Ovary (tissue), 9 donors: Measurements from ENCODE around the gene VHLL. TPM values are rescaled to one million over a fixed set of nuclear protein-coding genes. Genes with fewer than 3 reads are reported as not detected.

Experiments used
- DNase-seq, 5 donors: peaks; one replicate each; pipeline ENCODE4 v3.0.0-alpha.2; 2019 to 2020
- H3K27ac ChIP-seq, 2 donors: fragments of 200-600 bp; one replicate each; pipeline versions ENCODE4 v1.5.1 to v1.8.0; 2019 to 2022
- H3K27me3 ChIP-seq: fragments of 200-600 bp; one replicate; pipeline ENCODE4 v1.8.0; 2022
- H3K36me3 ChIP-seq: fragments of 200-600 bp; sonication (generic); one replicate; pipeline ENCODE4 v1.5.1; 2019
- H3K4me1 ChIP-seq: one replicate; pipeline ENCODE4 v1.8.1; 2013; ENCODE audit warnings: mild to moderate bottlenecking, moderate library complexity; ENCODE audit not compliant: insufficient read depth
- H3K4me3 ChIP-seq: fragments of 200-600 bp; sonication (generic); one replicate; pipeline ENCODE4 v1.5.1; 2017
- H3K9me3 ChIP-seq, 2 donors: fragments of 200-600 bp in 1 of 2; sonication (generic) in 1 of 2; one replicate each; pipeline versions ENCODE4 v1.5.1 to v1.8.1; 2013 to 2019; ENCODE audit warnings: mild to moderate bottlenecking in 1 of 2, moderate library complexity in 1 of 2
- CTCF ChIP-seq, 3 donors: fragments of 450-650 bp in 2 of 3; fragments of 200-600 bp in 1 of 3; IDR thresholded peaks; one replicate each; pipeline versions ENCODE4 v1.5.1 to v1.8.0; 2016 to 2022; ENCODE audit warnings: antibody characterized with exemption in 3 of 3, mild to moderate bottlenecking in 1 of 3
- EP300 ChIP-seq: sonication (generic); formaldehyde crosslinking; IDR thresholded peaks from one replicate; pipeline ENCODE4 v1.6.1; 2017; ENCODE audit warnings: antibody characterized with exemption
- POLR2A ChIP-seq: fragments of 450-650 bp; IDR thresholded peaks from one replicate; pipeline ENCODE4 v1.6.1; 2017; ENCODE audit warnings: antibody characterized with exemption, mild to moderate bottlenecking, moderate library complexity
- WGBS, 3 donors: extraction: QIAGEN DNeasy Blood & Tissue Kit in 1 of 3; methylation state at CpG; one replicate each; pipeline versions ENCODE4 v1.1.5 to v1.1.7; 2013 to 2017; 5-methylcytosine and 5-hydroxymethylcytosine counted together
- intact Hi-C, 4 donors: fragments of 100-400 bp; cut with DNase I; formaldehyde crosslinking; loops; one replicate each; pipeline versions ENCODE4 v1.11.0 to v1.15.1; 2022 to 2023
- polyA plus RNA-seq, 2 donors: library from polyadenylated mRNA; stranded (reverse); fragments of 200-250 nt in 1 of 2; fragments of 350-450 nt in 1 of 2; fragmentation: Illumina TruSeq in 1 of 2; extraction: RNeasy Lipid Tissue Mini Kit (QIAGEN cat#74804) in 1 of 2; gene quantifications; one replicate each; pipeline ENCODE4 v1.2.3, GENCODE V29; 2013 to 2014
- total RNA-seq, 7 donors: library from RNA; depleted of rRNA in 2 of 7; stranded (reverse); fragments of >200 nt in 2 of 7; fragmentation: NEBNext Ultra II Directional in 3 of 7; extraction: Animal tissue kit (Norgen Biotek cat#: 25700) in 3 of 7; gene quantifications; one replicate each; pipeline versions ENCODE4 v1.1.0 to v1.2.4, GENCODE V29; 2016 to 2023
- donor health status: DM: no; HTN: no; CAD: no; lungs with moderate emphysema.
- donor health status: DM: no; HTN: no; CAD: no.
- donor health status: Bipolar disorder and iron deficiency.
- donor health status: DM: yes; HTN: yes; CAD: no.
- donor health status: DM: no; HTN: no; CAD: no.
- donor health status: DM: yes; HTN: yes; CAD: no.

Gene VHLL
- total and polyA plus RNA-seq, 9 donors = 0.33 to 0.56 (median 0.40) TPM; not detected in 5

GRCh38 chr1:156310962-156311361, 11.9 kb upstream of the VHLL start:
- Histone ChIP-seq H3K4me1 (no peaks in the 10 kb centered on the region), H3K4me3 (no peak overlapping the region), H3K36me3 (no peaks in the 10 kb centered on the region), H3K27me3 (no peaks in the 10 kb centered on the region), H3K27ac (no peak overlapping the region), H3K9me3 (no peaks in the 10 kb centered on the region)
- 83 to 89% (median 84%) methylated on average over 6 of the region's 6 CpGs for WGBS, 3 donors
- intact Hi-C loops = no loop called here
- DNase-seq = no peak
- TF ChIP-seq CTCF (IDR thresholded peaks at IDR 0.05) = no peak
- TF ChIP-seq EP300 = no peak
- no peak for TF ChIP-seq POLR2A

- TF ChIP-seq EP300 = no peak
- TF ChIP-seq POLR2A = no peak
- TF ChIP-seq CTCF (IDR thresholded peaks at IDR 0.05) = no peak
These were observed 9.0 kb upstream of the VHLL start for GRCh38 chr1:156308078-156308477.

GRCh38 chr1:156305215-156305614, 6.1 kb upstream of the VHLL start:
- H3K27me3 ChIP-seq = no peaks in the 10 kb centered on the region
- no peak for TF ChIP-seq CTCF (IDR thresholded peaks at IDR 0.05)
- no peak overlapping the region for H3K27ac ChIP-seq
- intact Hi-C loops = no loop called here
- H3K4me1 ChIP-seq = no peaks in the 10 kb centered on the region
- WGBS, 3 donors = 41 to 50% (median 44%) methylated on average over 2 of the region's 2 CpGs
- H3K36me3 ChIP-seq = no peaks in the 10 kb centered on the region
- no peak overlapping the region for H3K4me3 ChIP-seq
- H3K9me3 ChIP-seq = no peaks in the 10 kb centered on the region
- no peak for DNase-seq

More at GRCh38 chr1:156308078-156308477, 9.0 kb upstream of the VHLL start:
- Histone ChIP-seq H3K4me3 (no peak overlapping the region), H3K4me1 (no peaks in the 10 kb centered on the region), H3K27ac (no peak overlapping the region), H3K9me3 (no peaks in the 10 kb centered on the region), H3K36me3 (no peaks in the 10 kb centered on the region), H3K27me3 (no peaks in the 10 kb centered on the region)
- no peak for DNase-seq
- intact Hi-C loops = no loop called here

- H3K4me1 ChIP-seq = no peaks in the 10 kb centered on the region
- no peak overlapping the region for H3K27ac ChIP-seq
- DNase-seq = no peak
- H3K9me3 ChIP-seq = no peaks in the 10 kb centered on the region
- H3K36me3 ChIP-seq = no peaks in the 10 kb centered on the region
- 74 to 92% (median 82%) methylated on average over 4 of the region's 4 CpGs for WGBS, 3 donors
- intact Hi-C loops = no loop called here
- TF ChIP-seq POLR2A (no peak), CTCF (IDR thresholded peaks at IDR 0.05) (no peak), EP300 (no peak)
- no peaks in the 10 kb centered on the region for H3K27me3 ChIP-seq
- H3K4me3 ChIP-seq = no peak overlapping the region
These were observed 4.1 kb upstream of the VHLL start for GRCh38 chr1:156303241-156303640.
